IMR-90 (cell line): ENCODE measurements around the gene SHOX. TPM values are rescaled to one million over a fixed set of nuclear protein-coding genes. Genes with fewer than 3 reads are reported as not detected.

Experiments
- ATAC-seq: fragments of 200-7000 bp; cut with Tn5 transposase; 2 replicates; pipeline ENCODE4 v1.9.1; 2020; ENCODE audit warnings: low read depth, mild to moderate bottlenecking, moderate library complexity
- BruUV-seq: library from RNA; stranded (reverse); fragments of 400-500 nt; replicated peaks from 2 replicates; lab custom pipeline; 2021; lab: Mats Ljungman, UMichigan
- CTCF ChIA-PET: fragments of 300-600 bp; formaldehyde crosslinking; extraction: SDS; loops from one replicate; lab custom pipeline; 2021; ENCODE audit warnings: antibody characterized with exemption; lab: Yijun Ruan, JAX
- POLR2A ChIA-PET: fragments of 300-600 bp; sonication (Branson Sonifier 250); formaldehyde crosslinking; loops from one replicate; lab custom pipeline; 2022; ENCODE audit warnings: antibody characterized with exemption; ENCODE audit not compliant: unreplicated experiment; lab: Charles Lee
- DNase-seq: peaks from one replicate; pipeline ENCODE4 v3.0.0; 2013
- H2AFZ ChIP-seq: replicated peaks from 2 replicates; pipeline ENCODE3; 2013; ENCODE audit warnings: low read length, mild to moderate bottlenecking; ENCODE audit not compliant: poor library complexity
- H2AK5ac ChIP-seq: 2 replicates; pipeline ENCODE4 v1.6.1; 2013; ENCODE audit warnings: low read depth, low read length, inconsistent platforms
- H2AK9ac ChIP-seq: replicated peaks from 2 replicates; pipeline ENCODE3; 2013; ENCODE audit warnings: mild to moderate bottlenecking, low read depth, low read length, moderate library complexity; ENCODE audit not compliant: poor library complexity
- H2BK120ac ChIP-seq: 2 replicates; pipeline ENCODE4 v1.6.1; 2013; ENCODE audit warnings: low read depth, low read length, inconsistent platforms
- H2BK15ac ChIP-seq: 3 replicates; pipeline ENCODE4 v1.6.1; 2013; ENCODE audit warnings: low read depth, low read length, inconsistent platforms
- H2BK20ac ChIP-seq: 2 replicates; pipeline ENCODE4 v1.6.1; 2013; ENCODE audit warnings: low read depth, mild to moderate bottlenecking, inconsistent platforms, low read length, moderate library complexity
- H2BK5ac ChIP-seq: 2 replicates; pipeline ENCODE4 v1.6.1; 2013; ENCODE audit warnings: mild to moderate bottlenecking, low read depth, low read length, inconsistent platforms; ENCODE audit not compliant: poor library complexity, severe bottlenecking
- H3K14ac ChIP-seq: replicated peaks from 2 replicates; pipeline ENCODE4 v1.6.1; 2013; ENCODE audit warnings: low read depth, low read length, inconsistent platforms
- H3K18ac ChIP-seq: 2 replicates; pipeline ENCODE4 v1.6.1; 2013; ENCODE audit warnings: low read depth, low read length, control low read depth
- H3K23ac ChIP-seq: 2 replicates; pipeline ENCODE4 v1.6.1; 2013; ENCODE audit warnings: low read depth, low read length, inconsistent platforms
- H3K27ac ChIP-seq: 2 replicates; pipeline ENCODE4 v1.5.1; 2013; ENCODE audit warnings: mild to moderate bottlenecking, control low read depth, low read length; ENCODE audit not compliant: insufficient read depth
- H3K27me3 ChIP-seq: 2 replicates; pipeline ENCODE4 v1.6.1; 2013; ENCODE audit warnings: low read length; ENCODE audit not compliant: control insufficient read depth, insufficient read depth
- H3K36me3 ChIP-seq: 2 replicates; pipeline ENCODE4 v1.6.1; 2013; ENCODE audit warnings: low read length, mixed read lengths; ENCODE audit not compliant: control insufficient read depth, insufficient read depth
- H3K4ac ChIP-seq: 2 replicates; pipeline ENCODE4 v1.6.1; 2013; ENCODE audit warnings: low read depth, low read length, inconsistent platforms
- H3K4me1 ChIP-seq: 2 replicates; pipeline ENCODE4 v1.6.1; 2013; ENCODE audit warnings: low read length, mixed read lengths; ENCODE audit not compliant: control insufficient read depth, insufficient read depth
- H3K4me2 ChIP-seq: 2 replicates; pipeline ENCODE4 v1.6.1; 2013; ENCODE audit warnings: low read depth, mild to moderate bottlenecking, control low read depth, low read length, moderate library complexity
- H3K4me3 ChIP-seq: 2 replicates; pipeline ENCODE4 v1.5.1; 2013; ENCODE audit warnings: low read depth, mild to moderate bottlenecking, control low read depth, low read length, moderate library complexity; ENCODE audit not compliant: insufficient read depth
- H3K56ac ChIP-seq: 2 replicates; pipeline ENCODE4 v1.6.1; 2013; ENCODE audit warnings: low read length, inconsistent platforms; ENCODE audit not compliant: insufficient read depth; ENCODE audit errors: extremely low read depth
- H3K79me1 ChIP-seq, 2 experiments: 2 replicates each; pipeline ENCODE4 v1.6.1; 2013; ENCODE audit warnings: low read length in 2 of 2, inconsistent platforms in 1 of 2, low read depth in 1 of 2
- H3K9ac ChIP-seq: 2 replicates; pipeline ENCODE4 v1.6.1; 2013; ENCODE audit warnings: low read depth, low read length, control low read depth
- H3K9me1 ChIP-seq: 2 replicates; pipeline ENCODE4 v1.6.1; 2013; ENCODE audit warnings: low read length, inconsistent platforms; ENCODE audit not compliant: insufficient read depth
- H3K9me3 ChIP-seq: 2 replicates; pipeline ENCODE4 v1.6.1; 2013; ENCODE audit warnings: low read length; ENCODE audit not compliant: control insufficient read depth, insufficient read depth
- H4K20me1 ChIP-seq: 2 replicates; pipeline ENCODE4 v1.6.1; 2013; ENCODE audit warnings: low read length, inconsistent platforms; ENCODE audit not compliant: insufficient read depth
- H4K5ac ChIP-seq: 2 replicates; pipeline ENCODE4 v1.6.1; 2013; ENCODE audit warnings: mild to moderate bottlenecking, low read depth, low read length, control low read depth
- H4K8ac ChIP-seq, 2 experiments: 2 replicates each; pipeline ENCODE4 v1.6.1; 2013; ENCODE audit warnings: low read depth in 2 of 2, low read length in 2 of 2, control low read depth in 1 of 2, inconsistent platforms in 1 of 2
- H4K91ac ChIP-seq: 2 replicates; pipeline ENCODE4 v1.6.1; 2013; ENCODE audit warnings: low read depth, low read length, inconsistent platforms; ENCODE audit not compliant: insufficient read depth
- BHLHE40 ChIP-seq: fragments of 150-350 bp; IDR thresholded peaks from 2 replicates; pipeline ENCODE4 v1.6.1; 2016; ENCODE audit warnings: mild to moderate bottlenecking, low read depth, low read length
- CEBPB ChIP-seq: IDR thresholded peaks from 2 replicates; pipeline ENCODE4 v1.6.1; 2012; ENCODE audit warnings: low read depth, low read length, improper control_type of control experiment
- CHD1 ChIP-seq: IDR thresholded peaks from 2 replicates; pipeline ENCODE4 v1.6.1; 2012; ENCODE audit warnings: low read depth, low read length, improper control_type of control experiment
- CTCF ChIP-seq: conservative IDR thresholded peaks from 2 replicates; pipeline ENCODE4 v1.5.1; 2012; ENCODE audit warnings: mild to moderate bottlenecking, low read depth, low read length, improper control_type of control experiment
- ELK1 ChIP-seq: fragments of 150-350 bp; IDR thresholded peaks from 2 replicates; pipeline ENCODE4 v1.6.1; 2016; ENCODE audit warnings: low read depth, mild to moderate bottlenecking, low read length, moderate library complexity, borderline replicate concordance
- FOS ChIP-seq: fragments of 150-350 bp; IDR thresholded peaks from 2 replicates; pipeline ENCODE4 v1.6.1; 2016; ENCODE audit warnings: low read depth, low read length
- MAFK ChIP-seq: IDR thresholded peaks from 2 replicates; pipeline ENCODE4 v1.6.1; 2012; ENCODE audit warnings: low read depth, low read length, improper control_type of control experiment
- MAZ ChIP-seq: IDR thresholded peaks from 2 replicates; pipeline ENCODE4 v1.6.1; 2012; ENCODE audit warnings: low read depth, mild to moderate bottlenecking, low read length, improper control_type of control experiment, moderate library complexity, borderline replicate concordance
- MXI1 ChIP-seq: IDR thresholded peaks from 2 replicates; pipeline ENCODE4 v1.6.1; 2012; ENCODE audit warnings: low read depth, mild to moderate bottlenecking, low read length, moderate library complexity, borderline replicate concordance
- NFE2L2 ChIP-seq: fragments of 150-350 bp; IDR thresholded peaks from 2 replicates; pipeline ENCODE4 v1.6.1; 2016; ENCODE audit warnings: low read depth, mild to moderate bottlenecking, low read length
- POLR2A ChIP-seq: IDR thresholded peaks from 2 replicates; pipeline ENCODE4 v1.6.1; 2012; ENCODE audit warnings: mild to moderate bottlenecking, low read depth, low read length
- RAD21 ChIP-seq: IDR thresholded peaks from 2 replicates; pipeline ENCODE4 v1.6.1; 2012; ENCODE audit warnings: low read length, improper control_type of control experiment
- RCOR1 ChIP-seq: IDR thresholded peaks from 2 replicates; pipeline ENCODE4 v1.6.1; 2012; ENCODE audit warnings: mild to moderate bottlenecking, low read length, improper control_type of control experiment; ENCODE audit not compliant: insufficient replicate concordance
- RFX5 ChIP-seq: IDR thresholded peaks from 2 replicates; pipeline ENCODE4 v1.8.0; 2012; ENCODE audit warnings: low read depth, mild to moderate bottlenecking, low read length, moderate library complexity
- SMC3 ChIP-seq: fragments of 150-350 bp; IDR thresholded peaks from 2 replicates; pipeline ENCODE4 v1.6.1; 2016; ENCODE audit warnings: low read depth, mild to moderate bottlenecking, antibody characterized with exemption, low read length, moderate library complexity
- USF2 ChIP-seq: fragments of 150-350 bp; IDR thresholded peaks from 2 replicates; pipeline ENCODE4 v1.6.1; 2017; ENCODE audit warnings: mild to moderate bottlenecking, antibody characterized with exemption, low read length, low read depth
- WGBS, 2 experiments: methylation state at CpG; one replicate each; pipeline versions ENCODE4 v1.1.5 to v1.1.7; 2013; ENCODE audit warnings: missing lambda C conversion rate in 2 of 2; ENCODE audit not compliant: insufficient read length in 1 of 2; ENCODE audit errors: extremely low coverage in 2 of 2; 5-methylcytosine and 5-hydroxymethylcytosine counted together
- dilution Hi-C: fragments of 300-500 bp; cut with HindIII; formaldehyde crosslinking; loops from one replicate; pipeline ENCODE4 v1.14.3; 2018; ENCODE audit warnings: low sequenced_read_pairs; ENCODE audit not compliant: unreplicated experiment
- in situ Hi-C: fragments of 300-500 bp; cut with MboI; formaldehyde crosslinking; loops from 3 replicates; pipeline ENCODE4 v1.14.3; 2019; ENCODE audit warnings: low sequenced_read_pairs, inconsistent platforms, mixed read lengths
- intact Hi-C: fragments of 100-400 bp; cut with micrococcal nuclease; formaldehyde crosslinking; loops from 2 replicates; pipeline ENCODE4 v1.10.0; 2022
- polyA plus RNA-seq, 3 experiments: library from polyadenylated mRNA; depleted of rRNA; stranded (reverse); fragments of >200 nt; gene quantifications; 2 replicates each; pipeline ENCODE4 v1.2.3, GENCODE V29; 2012; ENCODE audit warnings: low replicate concordance in 1 of 3
- total RNA-seq: library from RNA; depleted of rRNA; stranded (reverse); fragments of >200 nt; gene quantifications from 2 replicates; pipeline ENCODE4 v1.2.3, GENCODE V29; 2012

The SHOX gene
- total and polyA plus RNA-seq, 2 of the 4 experiments (the other 2 are of a cell fraction): not detected

- no peak overlapping the region for H3K14ac ChIP-seq
- H3K56ac ChIP-seq: no peak overlapping the region
- no peak overlapping the region for H2AFZ ChIP-seq
- H3K27me3 ChIP-seq: no peaks in the 10 kb centered on the region
- H3K4me1 ChIP-seq: no peaks in the 10 kb centered on the region
- POLR2A ChIA-PET: no interaction called here
- dilution Hi-C loops (no loop called here), intact Hi-C loops (no loop called here), in situ Hi-C loops (no loop called here)
- no peak overlapping the region for H3K23ac ChIP-seq
- H2BK5ac ChIP-seq: no peak overlapping the region
- H4K91ac ChIP-seq: no peak overlapping the region
- H4K8ac ChIP-seq: no peak overlapping the region
- no peak overlapping the region for H3K4ac ChIP-seq
- no peak overlapping the region for H3K27ac ChIP-seq
- H3K79me1 ChIP-seq: no peaks in the 10 kb centered on the region
- no peak overlapping the region for H3K9ac ChIP-seq
- no peak overlapping the region for H2BK120ac ChIP-seq
- TF ChIP-seq CEBPB (no peak), CTCF (no peak), NFE2L2 (no peak), RCOR1 (no peak), ELK1 (no peak), RFX5 (no peak), MAZ (no peak), BHLHE40 (no peak), USF2 (no peak), RAD21 (no peak), MAFK (no peak), FOS (no peak), SMC3 (no peak), MXI1 (no peak), CHD1 (no peak), POLR2A (no peak)
- no peak overlapping the region for H3K18ac ChIP-seq
- 1% methylated on average over 14 of the region's 48 CpGs; no CpG with 5 or more reads in 1 of the 2 experiments for WGBS, 2 experiments
- no peaks in the 10 kb centered on the region for H4K20me1 ChIP-seq
- no peak for ATAC-seq
- H3K9me1 ChIP-seq: no peaks in the 10 kb centered on the region
- H4K5ac ChIP-seq: no peak overlapping the region
- CTCF ChIA-PET: no interaction called here
- H2AK9ac ChIP-seq: no peak overlapping the region
- no TSS peak for BruUV-seq
- no peaks in the 10 kb centered on the region for H3K36me3 ChIP-seq
- no peak overlapping the region for H3K4me3 ChIP-seq
- peaks cover 2% of the 10 kb centered on the region; the same call in 1 of the 2 replicates for H3K9me3 ChIP-seq
- no peak overlapping the region for H2BK20ac ChIP-seq
- no peak for DNase-seq
- H2BK15ac ChIP-seq: no peak overlapping the region
- H2AK5ac ChIP-seq: no peak overlapping the region
- no peak overlapping the region for H3K4me2 ChIP-seq
Observed at GRCh38 chrX:619812-620531, 10.6 kb upstream of the SHOX start.
